ENCODE measurements around the gene EIF3A. TPM values are rescaled to one million over a fixed set of nuclear protein-coding genes. Genes with fewer than 3 reads are reported as not detected.

Gene EIF3A
- total and polyA plus RNA-seq, 12 donors: 26.0 to 197 (median 93.3) TPM

DNA sequence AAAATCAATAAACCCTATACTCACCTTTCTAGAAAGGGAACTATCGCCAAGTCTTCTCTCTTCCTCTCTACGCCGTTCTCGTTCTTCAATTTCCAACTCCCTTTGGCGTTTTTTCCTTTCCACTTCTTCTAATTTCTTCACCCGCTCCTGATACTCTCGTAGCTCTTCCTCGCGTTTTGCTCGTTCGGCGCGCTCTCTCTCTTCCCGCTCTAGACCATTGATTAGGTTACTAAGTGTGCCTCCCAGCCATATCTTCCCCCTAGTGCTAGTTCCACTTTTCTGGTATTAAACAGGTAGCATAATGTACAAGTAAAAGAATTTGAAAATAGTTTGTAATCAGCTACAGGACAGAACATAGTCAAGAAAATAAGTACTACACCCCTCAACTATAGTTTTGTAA, 30.8 kb downstream of the EIF3A start:
- Histone ChIP-seq H3K36me3 (replicated peaks in 1 of 2) (peaks cover 0 to 96% of the 10 kb centered on the region in 2 donors), H3K4me3 (no peak overlapping the region), H3K27ac (no peak overlapping the region), H3K9me3 (replicated peaks in 1 of 3) (no peaks in the 10 kb centered on the region), H3K4me1 (replicated peaks in 1 of 2) (no peaks in the 10 kb centered on the region), H3K27me3 (no peaks in the 10 kb centered on the region)
- TF ChIP-seq, protein P1, sequence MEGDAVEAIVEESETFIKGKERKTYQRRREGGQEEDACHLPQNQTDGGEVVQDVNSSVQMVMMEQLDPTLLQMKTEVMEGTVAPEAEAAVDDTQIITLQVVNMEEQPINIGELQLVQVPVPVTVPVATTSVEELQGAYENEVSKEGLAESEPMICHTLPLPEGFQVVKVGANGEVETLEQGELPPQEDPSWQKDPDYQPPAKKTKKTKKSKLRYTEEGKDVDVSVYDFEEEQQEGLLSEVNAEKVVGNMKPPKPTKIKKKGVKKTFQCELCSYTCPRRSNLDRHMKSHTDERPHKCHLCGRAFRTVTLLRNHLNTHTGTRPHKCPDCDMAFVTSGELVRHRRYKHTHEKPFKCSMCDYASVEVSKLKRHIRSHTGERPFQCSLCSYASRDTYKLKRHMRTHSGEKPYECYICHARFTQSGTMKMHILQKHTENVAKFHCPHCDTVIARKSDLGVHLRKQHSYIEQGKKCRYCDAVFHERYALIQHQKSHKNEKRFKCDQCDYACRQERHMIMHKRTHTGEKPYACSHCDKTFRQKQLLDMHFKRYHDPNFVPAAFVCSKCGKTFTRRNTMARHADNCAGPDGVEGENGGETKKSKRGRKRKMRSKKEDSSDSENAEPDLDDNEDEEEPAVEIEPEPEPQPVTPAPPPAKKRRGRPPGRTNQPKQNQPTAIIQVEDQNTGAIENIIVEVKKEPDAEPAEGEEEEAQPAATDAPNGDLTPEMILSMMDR (IDR thresholded peaks at IDR 0.05): no peak
- TF ChIP-seq POLR2A (IDR thresholded peaks at IDR 0.05): no peak
- DNase-seq: no peak
- 95 to 97% (median 96%) methylated on average over 14 of the region's 14 CpGs for WGBS, 4 donors
- intact Hi-C loops (cut with DNase I): no loop called here

DNA sequence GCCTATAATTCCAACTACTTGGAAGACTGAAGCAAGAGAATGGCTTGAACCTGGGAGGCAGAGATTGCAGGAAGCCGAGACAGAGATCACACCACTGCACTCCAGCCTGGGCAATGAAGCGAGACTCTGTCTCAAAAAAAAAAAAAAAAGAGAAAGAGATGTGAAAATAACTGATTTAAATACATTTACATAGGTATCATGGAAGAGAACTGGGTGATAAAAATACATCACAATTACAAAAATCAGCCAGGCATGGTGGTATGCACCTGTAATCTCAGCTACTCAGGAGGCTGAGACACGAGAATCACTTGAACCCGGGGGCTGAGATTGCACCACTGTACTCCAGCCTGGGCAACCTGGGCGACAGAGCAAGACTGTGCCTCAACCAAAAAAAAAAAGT, 31.3 kb downstream of the EIF3A start:
- no peak overlapping the region for H3K27ac ChIP-seq
- DNase-seq: no peak
- WGBS, 4 donors: 95 to 97% (median 96%) methylated on average over 5 of the region's 5 CpGs
- peaks cover 0 to 96% of the 10 kb centered on the region in 2 donors for H3K36me3 ChIP-seq (replicated peaks in 1 of 2)
- no peaks in the 10 kb centered on the region for H3K27me3 ChIP-seq
- TF ChIP-seq POLR2A (IDR thresholded peaks at IDR 0.05): no peak
- TF ChIP-seq, protein P1 (IDR thresholded peaks at IDR 0.05): no peak
- H3K4me3 ChIP-seq: no peak overlapping the region
- no peaks in the 10 kb centered on the region for H3K4me1 ChIP-seq (replicated peaks in 1 of 2)
- no peaks in the 10 kb centered on the region for H3K9me3 ChIP-seq (replicated peaks in 1 of 3)
- intact Hi-C loops (cut with DNase I): no loop called here

GRCh38 chr10:119045561-119045960, 35.1 kb downstream of the EIF3A start:
- H3K4me3 ChIP-seq: no peak overlapping the region
- no peak overlapping the region for H3K27ac ChIP-seq
- intact Hi-C loops (cut with DNase I): no loop called here
- TF ChIP-seq, protein P1 (IDR thresholded peaks at IDR 0.05): no peak
- no peak for TF ChIP-seq POLR2A (IDR thresholded peaks at IDR 0.05)
- peaks cover 0 to 99% of the 10 kb centered on the region in 2 donors for H3K36me3 ChIP-seq (replicated peaks in 1 of 2)
- H3K27me3 ChIP-seq: no peaks in the 10 kb centered on the region
- no peaks in the 10 kb centered on the region for H3K9me3 ChIP-seq (replicated peaks in 1 of 3)
- H3K4me1 ChIP-seq (replicated peaks in 1 of 2): no peaks in the 10 kb centered on the region
- 94 to 96% (median 95%) methylated on average over 7 of the region's 7 CpGs for WGBS, 4 donors
- DNase-seq: no peak

GRCh38 chr10:119042169-119042568, 38.4 kb downstream of the EIF3A start:
- Histone ChIP-seq H3K4me3 (no peak overlapping the region), H3K36me3 (replicated peaks in 1 of 2) (peaks cover 0 to 99% of the 10 kb centered on the region in 2 donors), H3K27me3 (no peaks in the 10 kb centered on the region), H3K4me1 (replicated peaks in 1 of 2) (no peaks in the 10 kb centered on the region), H3K27ac (no peak overlapping the region), H3K9me3 (replicated peaks in 1 of 3) (no peaks in the 10 kb centered on the region)
- TF ChIP-seq, protein P1 (IDR thresholded peaks at IDR 0.05): no peak
- TF ChIP-seq POLR2A (IDR thresholded peaks at IDR 0.05): no peak
- 94 to 98% (median 96%) methylated on average over 26 of the region's 26 CpGs for WGBS, 4 donors
- DNase-seq: no peak
- intact Hi-C loops (cut with DNase I): no loop called here
